CD14-positive monocyte (primary cell): ENCODE data around the gene CASQ1. TPM values are rescaled to one million over a fixed set of nuclear protein-coding genes. Genes with fewer than 3 reads are reported as not detected.
A peak's percentile ranks its signal among the peaks of the same experiment; 100 is the strongest.

Experiments used
- DNase-seq, 3 donors: peaks; one replicate each; pipeline ENCODE4 v3.0.0-alpha.2; 2011 to 2022
- H2AFZ ChIP-seq: 2 replicates; pipeline ENCODE4 v1.6.0; 2012; ENCODE audit warnings: mild to moderate bottlenecking, low read depth, low read length, inconsistent platforms; ENCODE audit not compliant: insufficient read depth, poor library complexity, severe bottlenecking
- H3K27ac ChIP-seq, 2 donors: 1 replicate in 1 of 2; 2 replicates in 1 of 2; pipeline ENCODE4 v1.5.1; 2012 to 2013; ENCODE audit warnings: low read length in 2 of 2, control low read depth in 1 of 2, inconsistent platforms in 1 of 2, low read depth in 1 of 2, mild to moderate bottlenecking in 1 of 2
- H3K27me3 ChIP-seq, 2 donors: one replicate each; pipeline versions ENCODE4 v1.6.0 to v1.6.1; 2011 to 2013; ENCODE audit warnings: low read length in 2 of 2; ENCODE audit not compliant: control insufficient read depth in 2 of 2, insufficient read depth in 2 of 2
- H3K36me3 ChIP-seq, 2 donors: replicated peaks in 1 of 2; 1 replicate in 1 of 2; 2 replicates in 1 of 2; pipeline versions ENCODE4 v1.5.1 to v1.6.1; 2012 to 2013; ENCODE audit warnings: low read length in 2 of 2, control low read depth in 1 of 2, inconsistent platforms in 1 of 2, mild to moderate bottlenecking in 1 of 2; ENCODE audit not compliant: insufficient read depth in 2 of 2, control insufficient read depth in 1 of 2
- H3K4me1 ChIP-seq, 2 donors: 1 replicate in 1 of 2; 2 replicates in 1 of 2; pipeline versions ENCODE4 v1.5.1 to v1.6.1; 2012 to 2013; ENCODE audit warnings: low read length in 2 of 2, control low read depth in 1 of 2, inconsistent platforms in 1 of 2, mild to moderate bottlenecking in 1 of 2, moderate library complexity in 1 of 2; ENCODE audit not compliant: insufficient read depth in 2 of 2, control insufficient read depth in 1 of 2
- H3K4me2 ChIP-seq: replicated peaks from 2 replicates; pipeline ENCODE3; 2012; ENCODE audit warnings: low read length, moderate library complexity, mild to moderate bottlenecking; ENCODE audit not compliant: poor library complexity, severe bottlenecking; ENCODE audit errors: extremely low read depth
- H3K4me3 ChIP-seq, 3 experiments: fragments of 200-600 bp in 1 of 3; sonication (generic) in 1 of 3; replicated peaks in 1 of 3; 1 replicate in 2 of 3; 2 replicates in 1 of 3; pipeline ENCODE4 v1.5.1; 2011 to 2013; ENCODE audit warnings: low read length in 3 of 3, mild to moderate bottlenecking in 3 of 3, control low read depth in 2 of 3, low read depth in 2 of 3, inconsistent platforms in 1 of 3, moderate library complexity in 1 of 3
- H3K79me2 ChIP-seq: 2 replicates; pipeline ENCODE4 v1.6.0; 2012; ENCODE audit warnings: mild to moderate bottlenecking, control low read depth, inconsistent platforms, low read length, moderate library complexity; ENCODE audit not compliant: insufficient read depth
- H3K9ac ChIP-seq: 2 replicates; pipeline ENCODE4 v1.6.0; 2017; ENCODE audit warnings: low read length, mild to moderate bottlenecking; ENCODE audit not compliant: insufficient read depth, poor library complexity, severe bottlenecking
- H3K9me3 ChIP-seq, 2 donors: replicated peaks in 1 of 2; 1 replicate in 1 of 2; 2 replicates in 1 of 2; pipeline versions ENCODE4 v1.5.1 to v1.6.1; 2012 to 2013; ENCODE audit warnings: low read length in 2 of 2, control low read depth in 1 of 2; ENCODE audit not compliant: control insufficient read depth in 1 of 2, insufficient read depth in 1 of 2
- H4K20me1 ChIP-seq: 2 replicates; pipeline ENCODE4 v1.6.0; 2012; ENCODE audit warnings: mild to moderate bottlenecking, low read length, control low read depth, moderate library complexity; ENCODE audit not compliant: insufficient read depth
- H3K27ac Mint-ChIP-seq, 7 donors: one replicate each; pipeline ENCODE4 v1.8.0; 2020; ENCODE audit warnings: mild to moderate bottlenecking in 7 of 7, mixed read lengths in 7 of 7, moderate library complexity in 6 of 7, inconsistent platforms in 2 of 7
- H3K27me3 Mint-ChIP-seq, 3 donors: one replicate each; pipeline ENCODE4 v1.8.0; 2021 to 2022; ENCODE audit warnings: low read depth in 3 of 3, mild to moderate bottlenecking in 3 of 3, mixed read lengths in 3 of 3, moderate library complexity in 3 of 3, inconsistent platforms in 1 of 3
- H3K36me3 Mint-ChIP-seq, 2 donors: one replicate each; pipeline ENCODE4 v1.8.0; 2020; ENCODE audit warnings: mixed read lengths in 2 of 2, inconsistent platforms in 1 of 2, mild to moderate bottlenecking in 1 of 2
- H3K4me1 Mint-ChIP-seq: one replicate; pipeline ENCODE4 v1.8.0; 2020; ENCODE audit warnings: mild to moderate bottlenecking, mixed read lengths
- H3K4me3 Mint-ChIP-seq, 2 donors: one replicate each; pipeline ENCODE4 v1.8.0; 2020; ENCODE audit warnings: mild to moderate bottlenecking in 2 of 2, mixed read lengths in 2 of 2, moderate library complexity in 1 of 2
- H3K9me3 Mint-ChIP-seq, 7 donors: one replicate each; pipeline ENCODE4 v1.8.0; 2020 to 2022; ENCODE audit warnings: mixed read lengths in 7 of 7, mild to moderate bottlenecking in 6 of 7, moderate library complexity in 6 of 7, inconsistent platforms in 2 of 7
- CTCF ChIP-seq: fragments of 200-600 bp; IDR thresholded peaks from one replicate; pipeline ENCODE4 v1.8.0; 2022; ENCODE audit warnings: antibody characterized with exemption, mild to moderate bottlenecking
- WGBS: methylation state at CpG from one replicate; pipeline ENCODE4 v1.1.5; 2013; ENCODE audit warnings: missing lambda C conversion rate; ENCODE audit not compliant: insufficient coverage; 5-methylcytosine and 5-hydroxymethylcytosine counted together
- intact Hi-C, 2 donors: fragments of 100-400 bp; cut with micrococcal nuclease; formaldehyde crosslinking; loops; one replicate each; pipeline versions ENCODE4 v1.15.0 to v1.15.1; 2023
- polyA plus RNA-seq, 3 donors: library from polyadenylated mRNA; depleted of rRNA in 1 of 3; unstranded in 2 of 3; stranded (reverse) in 1 of 3; fragments of 300-500 nt in 2 of 3; fragments of >200 nt in 1 of 3; fragmentation: Illumina TruSeq in 2 of 3; gene quantifications; 1 replicate in 2 of 3; 2 replicates in 1 of 3; pipeline ENCODE4 v1.2.3, GENCODE V29; 2012 to 2021

The CASQ1 gene
- polyA plus RNA-seq, 3 donors: 0.09 to 11.1 TPM; not detected in 1

- peak overlapping the region in 1 of 3 experiments; percentile 7 for H3K4me3 ChIP-seq
- no peaks in the 10 kb centered on the region for H3K36me3 Mint-ChIP-seq
- no peak overlapping the region for H3K9ac ChIP-seq
- H3K4me2 ChIP-seq: peak overlapping the region; percentile 26
- H3K27me3 Mint-ChIP-seq: peaks cover 0 to 6% (median 1%) of the 10 kb centered on the region in 3 donors
- peaks cover 46% of the 10 kb centered on the region for H3K4me1 Mint-ChIP-seq
- H3K27me3 ChIP-seq: no peaks in the 10 kb centered on the region
- peak overlapping the region; percentile 80 for H3K27ac ChIP-seq
- H3K9me3 Mint-ChIP-seq: no peaks in the 10 kb centered on the region
- peak overlapping the region in 1 of 2 donors; percentile 23 for H3K4me3 Mint-ChIP-seq
- peak overlapping the region in 6 of 7 donors; percentile 3 to 72 (median 54) for H3K27ac Mint-ChIP-seq
- no peaks in the 10 kb centered on the region for H3K9me3 ChIP-seq
- WGBS: 20% methylated on average over 1 of the region's 6 CpGs
- intact Hi-C loops: no loop called here
- H3K36me3 ChIP-seq: no peaks in the 10 kb centered on the region
- DNase-seq: peak in 2 of 3 donors; percentile 20 to 27
- H3K79me2 ChIP-seq: no peaks in the 10 kb centered on the region
- peak; percentile 14 for TF ChIP-seq CTCF
- H4K20me1 ChIP-seq: no peaks in the 10 kb centered on the region
- peaks cover 54 to 62% of the 10 kb centered on the region in 2 donors for H3K4me1 ChIP-seq
- peak overlapping the region; percentile 38 for H2AFZ ChIP-seq
Measured at GRCh38 chr1:160161965-160162705, 28.2 kb upstream of the CASQ1 start.

GRCh38 chr1:160162931-160163330 is 27.4 kb upstream of the CASQ1 start:
- H2AFZ ChIP-seq: no peak overlapping the region
- peak overlapping the region in 1 of 2 donors; percentile 80 for H3K27ac ChIP-seq
- H3K36me3 ChIP-seq: no peaks in the 10 kb centered on the region
- no peaks in the 10 kb centered on the region for H3K9me3 ChIP-seq
- TF ChIP-seq CTCF: no peak
- H3K4me1 ChIP-seq: peaks cover 62 to 70% of the 10 kb centered on the region in 2 donors
- intact Hi-C loops: no loop called here
- Mint-ChIP-seq H3K4me3 (no peak overlapping the region), H3K4me1 (peaks cover 52% of the 10 kb centered on the region), H3K36me3 (no peaks in the 10 kb centered on the region), H3K27me3 (peaks cover under 1 to 8% (median 1%) of the 10 kb centered on the region in 3 donors), H3K27ac (peak overlapping the region in 4 of 7 donors; percentile 47 to 77 (median 52)), H3K9me3 (no peaks in the 10 kb centered on the region)
- peak overlapping the region in 1 of 3 experiments; percentile 7 for H3K4me3 ChIP-seq
- H3K79me2 ChIP-seq: no peaks in the 10 kb centered on the region
- DNase-seq: peak; percentile 31 to 45 (median 32)
- no peaks in the 10 kb centered on the region for H3K27me3 ChIP-seq
- H3K4me2 ChIP-seq: peak overlapping the region; percentile 26
- no peak overlapping the region for H3K9ac ChIP-seq
- H4K20me1 ChIP-seq: no peaks in the 10 kb centered on the region
- 0% methylated on average over 2 of the region's 2 CpGs for WGBS
